Metanephros (tissue), 2 donors: ENCODE results near the gene FLOT1. TPM values are rescaled to one million over a fixed set of nuclear protein-coding genes. Genes with fewer than 3 reads are reported as not detected.

Experiments used
- small RNA-seq: library from RNA; depleted of rRNA; stranded (forward); fragments of <200 nt; gene quantifications from one replicate; pipeline ENCODE3, GENCODE V24; 2014; ENCODE audit warnings: low replicate concordance
- total RNA-seq: library from RNA; depleted of rRNA; stranded (reverse); fragments of >200 nt; gene quantifications from one replicate; pipeline ENCODE4 v1.2.3, GENCODE V29; 2014

FLOT1 gene
- total RNA-seq = 60.8 TPM

DNA sequence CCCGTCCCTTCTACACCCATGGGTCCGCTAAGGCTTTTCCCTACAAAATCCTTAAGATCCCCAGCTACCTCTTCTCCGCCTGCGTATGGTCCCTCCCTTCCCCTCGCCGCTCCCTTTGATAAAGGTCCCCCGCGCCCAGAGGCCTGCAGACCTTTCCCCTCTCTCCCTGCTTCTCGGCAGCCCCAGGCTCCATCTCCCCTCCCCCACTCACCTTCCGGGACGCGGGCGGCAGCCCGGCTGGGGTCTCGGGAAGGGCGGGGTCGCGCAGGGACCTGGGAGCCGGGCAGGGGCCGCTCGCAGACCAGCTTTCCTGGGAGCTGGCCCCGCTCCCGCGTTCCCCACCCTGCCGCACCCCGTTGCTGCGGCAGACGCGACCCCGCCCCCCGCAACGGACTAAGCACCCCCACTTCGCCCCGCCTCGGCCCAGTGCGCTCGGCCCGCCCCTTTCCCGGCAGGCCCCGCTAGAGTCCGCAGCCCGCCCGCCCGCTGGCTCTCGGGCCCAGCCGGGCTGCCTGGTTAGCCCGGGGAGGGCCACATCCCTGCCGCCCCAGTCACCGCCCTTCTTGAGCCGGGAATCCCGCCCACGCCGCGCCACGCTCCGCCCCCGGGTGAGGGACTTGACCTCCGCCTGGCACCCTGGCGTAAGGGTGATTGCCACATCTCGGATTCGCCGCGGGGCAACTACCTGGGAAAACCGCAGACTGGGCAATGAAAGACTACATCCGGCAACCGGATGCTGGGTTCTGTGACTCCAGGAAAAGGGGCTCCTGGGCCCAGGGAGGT lies at the start of gene FLOT1:
TSS of gene FLOT1 (minus strand) at position 372 of the 783 bp plus-strand sequence. CDS start 498 bp downstream, outside the sequence.

GRCh38 chr6:30744054-30744805 lies 1.7 kb upstream of the FLOT1 start, which contains the start of gene IER3:
Gene IER3 (minus strand): TSS chr6:30744547. CDS start chr6:30744518, 29 bp downstream.

GRCh38 chr6:30719791-30720737 lies 22.4 kb downstream of the FLOT1 start, which contains the start of gene TUBB:
Gene TUBB (plus strand): TSS chr6:30720352. CDS start chr6:30720507, 155 bp downstream.

GRCh38 chr6:30717129-30717844 lies 25.2 kb downstream of the FLOT1 start, which contains the start of gene MDC1:
Gene MDC1 (minus strand): TSS chr6:30717281. CDS start chr6:30715175, 2,106 bp downstream.

DNA sequence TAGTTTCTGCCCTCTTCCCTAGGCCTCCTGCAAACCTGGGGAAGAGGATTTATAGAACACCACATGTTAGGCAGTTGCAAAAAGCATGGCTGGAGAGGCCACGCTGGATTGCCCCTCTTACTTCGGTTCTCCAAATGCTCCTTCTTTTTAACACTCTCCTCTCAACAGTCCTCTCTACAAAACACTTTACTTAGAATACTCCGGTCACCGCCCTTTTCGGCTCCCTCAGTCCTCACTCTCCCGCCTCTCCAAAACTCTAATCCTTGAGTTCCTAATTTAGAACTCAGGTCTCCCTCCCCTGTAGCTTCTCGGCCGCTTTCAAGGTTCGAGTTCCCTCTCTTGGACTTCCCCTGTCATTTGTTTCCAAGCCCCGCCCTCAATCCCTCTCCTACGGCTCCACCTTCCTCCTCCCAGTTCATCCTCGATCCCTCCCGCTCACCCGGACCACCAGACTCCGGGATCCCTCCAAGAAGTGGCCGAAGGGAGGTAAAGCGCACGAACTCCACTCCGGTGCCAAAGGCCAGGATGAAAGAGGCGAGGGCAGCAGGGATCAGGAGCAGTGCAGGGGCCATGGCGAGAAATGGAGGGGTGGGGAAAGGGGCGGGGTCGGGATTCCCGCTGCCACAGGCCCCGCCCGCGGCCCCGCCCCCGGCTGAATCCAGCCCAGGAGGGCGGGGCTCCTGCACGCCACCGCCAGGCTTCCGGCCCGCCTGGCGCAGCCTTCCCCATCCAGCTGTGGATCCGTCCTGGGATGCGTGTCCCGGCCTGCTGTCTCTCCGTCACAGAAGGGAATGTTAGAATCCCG lies 51.9 kb downstream of the FLOT1 start, which contains the start of gene NRM:
TSS of gene NRM (minus strand) at position 582 of the 805 bp plus-strand sequence. CDS start at position 572, 10 bp downstream.

GRCh38 chr6:30686009-30686907 lies 56.2 kb downstream of the FLOT1 start, which contains the start of gene PPP1R18:
Gene PPP1R18 (minus strand): TSS chr6:30686645. CDS start chr6:30686018, 627 bp downstream.

Small RNA genes lying within 50 kb of the gene (small RNA-seq; reads per million reads assigned to genes)
- gene RF00019 (not detected), gene RN7SL353P (not detected)

Other genes starting within 250 kb of the FLOT1 start
- gene GNL1, start 186.2 kb downstream of the FLOT1 start, total RNA-seq = 44.3 TPM
- gene PRR3, start 185.4 kb downstream of the FLOT1 start, total RNA-seq = 10.0 TPM
- gene ABCF1, start 171.2 kb downstream of the FLOT1 start, total RNA-seq = 35.4 TPM
- gene PPP1R10, start 125.4 kb downstream of the FLOT1 start, total RNA-seq = 24.5 TPM
- 58.0 TPM for gene MRPS18B, start 124.8 kb downstream of the FLOT1 start, total RNA-seq
- gene ATAT1, start 115.8 kb downstream of the FLOT1 start, total RNA-seq = 21.1 TPM
- gene C6orf136, start 95.6 kb downstream of the FLOT1 start, total RNA-seq = 14.3 TPM
- 27.5 TPM for gene DHX16, start 69.7 kb downstream of the FLOT1 start, total RNA-seq
- gene PPP1R18, start 56.0 kb downstream of the FLOT1 start, total RNA-seq = 30.1 TPM
- 7.1 TPM for gene NRM, start 51.7 kb downstream of the FLOT1 start, total RNA-seq
- 15.9 TPM for gene MDC1, start 25.4 kb downstream of the FLOT1 start, total RNA-seq
- gene TUBB, start 22.3 kb downstream of the FLOT1 start, total RNA-seq = 468 TPM
- gene IER3, start 1.9 kb upstream of the FLOT1 start, total RNA-seq = 13.2 TPM
- 141 TPM for gene DDR1, start 141.8 kb upstream of the FLOT1 start, total RNA-seq
- 48.3 TPM for gene GTF2H4, start 165.5 kb upstream of the FLOT1 start, total RNA-seq
- gene VARS2, start 171.6 kb upstream of the FLOT1 start, total RNA-seq = 26.7 TPM
- not detected for gene SFTA2, start 189.5 kb upstream of the FLOT1 start, total RNA-seq
- not detected for gene MUCL3, start 198.3 kb upstream of the FLOT1 start, total RNA-seq
- not detected for gene MUC21, start 241.0 kb upstream of the FLOT1 start, total RNA-seq